ENCODE measurements around the gene SPDYE1. TPM values are rescaled to one million over a fixed set of nuclear protein-coding genes. Genes with fewer than 3 reads are reported as not detected.

SPDYE1 gene
- total RNA-seq, 1 experiment from 2014 or later, result not detected

DNA sequence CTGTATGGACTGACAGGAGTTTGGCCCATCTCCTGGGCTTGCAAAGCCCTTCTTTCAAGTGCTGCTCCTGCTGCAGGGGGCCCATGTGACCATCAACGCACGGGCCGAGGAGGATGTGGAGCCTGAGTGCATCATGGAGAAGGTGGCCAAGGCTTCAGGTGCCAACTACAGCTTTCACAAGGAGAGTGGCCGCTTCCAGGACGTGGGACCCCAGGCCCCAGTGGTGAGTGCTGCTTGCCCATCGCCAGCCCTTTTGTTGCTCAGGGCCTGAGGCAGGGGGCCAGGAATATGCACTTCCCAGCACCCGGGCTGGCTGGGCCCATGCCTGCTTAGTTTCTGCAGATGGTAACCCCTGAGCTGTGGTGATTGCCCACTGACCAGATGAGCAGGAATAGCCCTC is 59.0 kb downstream of the SPDYE1 start (continued):
- TF ChIP-seq, protein P1, sequence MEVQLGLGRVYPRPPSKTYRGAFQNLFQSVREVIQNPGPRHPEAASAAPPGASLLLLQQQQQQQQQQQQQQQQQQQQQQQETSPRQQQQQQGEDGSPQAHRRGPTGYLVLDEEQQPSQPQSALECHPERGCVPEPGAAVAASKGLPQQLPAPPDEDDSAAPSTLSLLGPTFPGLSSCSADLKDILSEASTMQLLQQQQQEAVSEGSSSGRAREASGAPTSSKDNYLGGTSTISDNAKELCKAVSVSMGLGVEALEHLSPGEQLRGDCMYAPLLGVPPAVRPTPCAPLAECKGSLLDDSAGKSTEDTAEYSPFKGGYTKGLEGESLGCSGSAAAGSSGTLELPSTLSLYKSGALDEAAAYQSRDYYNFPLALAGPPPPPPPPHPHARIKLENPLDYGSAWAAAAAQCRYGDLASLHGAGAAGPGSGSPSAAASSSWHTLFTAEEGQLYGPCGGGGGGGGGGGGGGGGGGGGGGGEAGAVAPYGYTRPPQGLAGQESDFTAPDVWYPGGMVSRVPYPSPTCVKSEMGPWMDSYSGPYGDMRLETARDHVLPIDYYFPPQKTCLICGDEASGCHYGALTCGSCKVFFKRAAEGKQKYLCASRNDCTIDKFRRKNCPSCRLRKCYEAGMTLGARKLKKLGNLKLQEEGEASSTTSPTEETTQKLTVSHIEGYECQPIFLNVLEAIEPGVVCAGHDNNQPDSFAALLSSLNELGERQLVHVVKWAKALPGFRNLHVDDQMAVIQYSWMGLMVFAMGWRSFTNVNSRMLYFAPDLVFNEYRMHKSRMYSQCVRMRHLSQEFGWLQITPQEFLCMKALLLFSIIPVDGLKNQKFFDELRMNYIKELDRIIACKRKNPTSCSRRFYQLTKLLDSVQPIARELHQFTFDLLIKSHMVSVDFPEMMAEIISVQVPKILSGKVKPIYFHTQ (CRISPR knock-in tag; IDR thresholded peaks at IDR 0.05), result no peak
- TF ChIP-seq, protein P2, sequence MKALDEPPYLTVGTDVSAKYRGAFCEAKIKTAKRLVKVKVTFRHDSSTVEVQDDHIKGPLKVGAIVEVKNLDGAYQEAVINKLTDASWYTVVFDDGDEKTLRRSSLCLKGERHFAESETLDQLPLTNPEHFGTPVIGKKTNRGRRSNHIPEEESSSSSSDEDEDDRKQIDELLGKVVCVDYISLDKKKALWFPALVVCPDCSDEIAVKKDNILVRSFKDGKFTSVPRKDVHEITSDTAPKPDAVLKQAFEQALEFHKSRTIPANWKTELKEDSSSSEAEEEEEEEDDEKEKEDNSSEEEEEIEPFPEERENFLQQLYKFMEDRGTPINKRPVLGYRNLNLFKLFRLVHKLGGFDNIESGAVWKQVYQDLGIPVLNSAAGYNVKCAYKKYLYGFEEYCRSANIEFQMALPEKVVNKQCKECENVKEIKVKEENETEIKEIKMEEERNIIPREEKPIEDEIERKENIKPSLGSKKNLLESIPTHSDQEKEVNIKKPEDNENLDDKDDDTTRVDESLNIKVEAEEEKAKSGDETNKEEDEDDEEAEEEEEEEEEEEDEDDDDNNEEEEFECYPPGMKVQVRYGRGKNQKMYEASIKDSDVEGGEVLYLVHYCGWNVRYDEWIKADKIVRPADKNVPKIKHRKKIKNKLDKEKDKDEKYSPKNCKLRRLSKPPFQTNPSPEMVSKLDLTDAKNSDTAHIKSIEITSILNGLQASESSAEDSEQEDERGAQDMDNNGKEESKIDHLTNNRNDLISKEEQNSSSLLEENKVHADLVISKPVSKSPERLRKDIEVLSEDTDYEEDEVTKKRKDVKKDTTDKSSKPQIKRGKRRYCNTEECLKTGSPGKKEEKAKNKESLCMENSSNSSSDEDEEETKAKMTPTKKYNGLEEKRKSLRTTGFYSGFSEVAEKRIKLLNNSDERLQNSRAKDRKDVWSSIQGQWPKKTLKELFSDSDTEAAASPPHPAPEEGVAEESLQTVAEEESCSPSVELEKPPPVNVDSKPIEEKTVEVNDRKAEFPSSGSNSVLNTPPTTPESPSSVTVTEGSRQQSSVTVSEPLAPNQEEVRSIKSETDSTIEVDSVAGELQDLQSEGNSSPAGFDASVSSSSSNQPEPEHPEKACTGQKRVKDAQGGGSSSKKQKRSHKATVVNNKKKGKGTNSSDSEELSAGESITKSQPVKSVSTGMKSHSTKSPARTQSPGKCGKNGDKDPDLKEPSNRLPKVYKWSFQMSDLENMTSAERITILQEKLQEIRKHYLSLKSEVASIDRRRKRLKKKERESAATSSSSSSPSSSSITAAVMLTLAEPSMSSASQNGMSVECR (CRISPR knock-in tag; IDR thresholded peaks at IDR 0.05; ENCODE audit: borderline replicate concordance), result no peak
- TF ChIP-seq ZNF423 (CRISPR knock-in tag; IDR thresholded peaks at IDR 0.05), result no peak
- TF ChIP-seq CBFB (CRISPR knock-in tag; IDR thresholded peaks at IDR 0.05; ENCODE audit: low read depth), result no peak
- no peak for TF ChIP-seq SMAD3 (CRISPR knock-in tag; IDR thresholded peaks at IDR 0.05; ENCODE audit: borderline replicate concordance)

DNA sequence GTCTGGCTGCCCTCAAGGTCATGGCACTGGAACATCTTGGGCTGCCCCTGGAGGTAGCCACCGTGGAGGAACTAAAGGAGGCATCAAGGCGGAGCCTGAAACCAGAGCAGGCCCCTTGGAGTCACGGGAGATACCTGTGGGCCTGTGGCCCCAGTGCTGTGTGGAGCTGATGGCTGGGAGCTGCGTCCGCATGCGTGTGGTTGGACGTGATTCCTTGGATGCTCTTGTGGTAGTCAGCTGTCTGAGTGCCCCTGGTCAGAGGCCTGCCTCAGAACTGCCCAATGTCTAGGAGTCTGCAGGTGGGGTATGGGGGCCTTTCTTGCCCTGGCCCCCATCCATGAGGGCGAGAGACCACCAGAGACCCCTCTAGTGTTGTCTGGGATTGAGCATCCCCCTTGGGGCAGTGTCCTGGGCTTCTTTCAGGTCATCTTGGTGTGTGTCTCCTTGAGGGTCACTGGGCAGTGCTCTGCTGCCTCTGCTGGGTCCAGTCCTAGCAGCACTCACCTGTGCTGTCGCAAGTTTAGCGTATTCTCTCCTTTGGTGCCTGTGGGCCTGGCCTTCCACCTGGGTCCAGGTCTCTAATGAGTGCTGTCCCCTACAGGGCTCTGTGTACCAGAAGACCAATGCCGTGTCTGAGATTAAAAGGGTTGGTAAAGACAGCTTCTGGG is 59.6 kb downstream of the SPDYE1 start:
- peaks cover 48% of the 10 kb centered on the region for H3K36me3 Mint-ChIP-seq
- H3K27me3 Mint-ChIP-seq (ENCODE audit: low read depth), result no peaks in the 10 kb centered on the region
- ATAC-seq, result no peak
- DNase-seq (ENCODE audit: low spot score), result no peak
- 0 out of 2 replicates have a peak overlapping the region, but pooled peaks have one; percentile 63 for H3K27ac Mint-ChIP-seq
- ChIA-PET POLR2A (no interaction called here), CTCF (no interaction called here)
- no peaks in the 10 kb centered on the region for H3K4me1 Mint-ChIP-seq
- H3K4me3 Mint-ChIP-seq, result no peak overlapping the region
- H3K9me3 Mint-ChIP-seq, result no peaks in the 10 kb centered on the region
- no peak for TF ChIP-seq MXD4 (CRISPR knock-in tag; IDR thresholded peaks at IDR 0.05; ENCODE audit: borderline replicate concordance)
- TF ChIP-seq EMX1 (CRISPR knock-in tag; IDR thresholded peaks at IDR 0.05), result no peak
- TF ChIP-seq HMGA2 (CRISPR knock-in tag; IDR thresholded peaks at IDR 0.05), result no peak
- no peak for TF ChIP-seq GTF2I (CRISPR knock-in tag; conservative IDR thresholded peaks at IDR 0.05)
- TF ChIP-seq CREM (CRISPR knock-in tag; IDR thresholded peaks at IDR 0.05), result no peak
- no peak for TF ChIP-seq CREB1 (CRISPR knock-in tag; IDR thresholded peaks at IDR 0.05)
- no peak for TF ChIP-seq ZNF138 (CRISPR knock-in tag; conservative IDR thresholded peaks at IDR 0.05)
- no peak for TF ChIP-seq ATF1 (CRISPR knock-in tag; IDR thresholded peaks at IDR 0.05)
- TF ChIP-seq, protein P2 (CRISPR knock-in tag; IDR thresholded peaks at IDR 0.05; ENCODE audit: borderline replicate concordance), result no peak
- TF ChIP-seq RORB (CRISPR knock-in tag; IDR thresholded peaks at IDR 0.05), result no peak
- no peak for TF ChIP-seq NFE2L1 (CRISPR knock-in tag; IDR thresholded peaks at IDR 0.05)
- no peak for TF ChIP-seq ZNF219 (CRISPR knock-in tag; IDR thresholded peaks at IDR 0.05; ENCODE audit: borderline replicate concordance)
- no peak for TF ChIP-seq ZSCAN18 (CRISPR knock-in tag; IDR thresholded peaks at IDR 0.05)
- no peak for TF ChIP-seq RELA (CRISPR knock-in tag; IDR thresholded peaks at IDR 0.05; ENCODE audit: borderline replicate concordance)
- TF ChIP-seq, protein P3, sequence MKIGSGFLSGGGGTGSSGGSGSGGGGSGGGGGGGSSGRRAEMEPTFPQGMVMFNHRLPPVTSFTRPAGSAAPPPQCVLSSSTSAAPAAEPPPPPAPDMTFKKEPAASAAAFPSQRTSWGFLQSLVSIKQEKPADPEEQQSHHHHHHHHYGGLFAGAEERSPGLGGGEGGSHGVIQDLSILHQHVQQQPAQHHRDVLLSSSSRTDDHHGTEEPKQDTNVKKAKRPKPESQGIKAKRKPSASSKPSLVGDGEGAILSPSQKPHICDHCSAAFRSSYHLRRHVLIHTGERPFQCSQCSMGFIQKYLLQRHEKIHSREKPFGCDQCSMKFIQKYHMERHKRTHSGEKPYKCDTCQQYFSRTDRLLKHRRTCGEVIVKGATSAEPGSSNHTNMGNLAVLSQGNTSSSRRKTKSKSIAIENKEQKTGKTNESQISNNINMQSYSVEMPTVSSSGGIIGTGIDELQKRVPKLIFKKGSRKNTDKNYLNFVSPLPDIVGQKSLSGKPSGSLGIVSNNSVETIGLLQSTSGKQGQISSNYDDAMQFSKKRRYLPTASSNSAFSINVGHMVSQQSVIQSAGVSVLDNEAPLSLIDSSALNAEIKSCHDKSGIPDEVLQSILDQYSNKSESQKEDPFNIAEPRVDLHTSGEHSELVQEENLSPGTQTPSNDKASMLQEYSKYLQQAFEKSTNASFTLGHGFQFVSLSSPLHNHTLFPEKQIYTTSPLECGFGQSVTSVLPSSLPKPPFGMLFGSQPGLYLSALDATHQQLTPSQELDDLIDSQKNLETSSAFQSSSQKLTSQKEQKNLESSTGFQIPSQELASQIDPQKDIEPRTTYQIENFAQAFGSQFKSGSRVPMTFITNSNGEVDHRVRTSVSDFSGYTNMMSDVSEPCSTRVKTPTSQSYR (CRISPR knock-in tag; IDR thresholded peaks at IDR 0.05), result no peak
- no peak for TF ChIP-seq SMAD4 (CRISPR knock-in tag; IDR thresholded peaks at IDR 0.05)
- no peak for TF ChIP-seq ZNF416 (CRISPR knock-in tag; IDR thresholded peaks at IDR 0.05)
- no peak for TF ChIP-seq TEAD4 (CRISPR knock-in tag; IDR thresholded peaks at IDR 0.05)
